Spleen (tissue), 7 donors: ENCODE measurements around the gene ZNF283.

Experiments used
- CTCF ChIP-seq, 11 experiments: fragments of 200-600 bp in 7 of 11; fragments of 450-650 bp in 4 of 11; sonication (generic) in 4 of 11; IDR thresholded peaks in 8 of 11; conservative IDR thresholded peaks in 3 of 11; 1 replicate in 7 of 11; 2 replicates in 4 of 11; pipeline versions ENCODE4 v1.4.0 to v1.8.0; 2016 to 2021; ENCODE audit warnings: antibody characterized with exemption in 11 of 11, inconsistent platforms in 4 of 11, mild to moderate bottlenecking in 1 of 11
- POLR2A ChIP-seq, 3 donors: fragments of 450-650 bp; IDR thresholded peaks; one replicate each; pipeline ENCODE4 v1.5.1; 2017; ENCODE audit warnings: antibody characterized with exemption in 3 of 3, mild to moderate bottlenecking in 1 of 3
- donor health status: DM: no; HTN: no; CAD: no; lungs with moderate emphysema.
- donor health status: DM: no; HTN: no; CAD: no.
- donor health status: DM: no; HTN: no; CAD: no.

- TF ChIP-seq CTCF (IDR thresholded peaks at IDR 0.05 in 8 of 11, conservative IDR thresholded peaks at IDR 0.05 in 3 of 11): no peak
- no peak for TF ChIP-seq POLR2A (IDR thresholded peaks at IDR 0.05)
These were observed 14.4 kb upstream of the ZNF283 start for GRCh38 chr19:43812688-43813087.
